H9 (cell line): ENCODE data around the gene DDA1. TPM values are rescaled to one million over a fixed set of nuclear protein-coding genes. Genes with fewer than 3 reads are reported as not detected.
A peak's percentile ranks its signal among the peaks of the same experiment; 100 is the strongest.

Experiments used
- DNase-seq: peaks from one replicate; pipeline ENCODE4 v3.0.0-alpha.2; 2017
- H2AFZ ChIP-seq: one replicate; pipeline ENCODE4 v1.6.1; 2013; ENCODE audit warnings: mild to moderate bottlenecking, low read length, control low read depth, moderate library complexity
- H2AK5ac ChIP-seq: 2 replicates; pipeline ENCODE4 v1.6.1; 2013; ENCODE audit warnings: low read length, control low read depth, mixed read lengths; ENCODE audit not compliant: insufficient read length
- H2BK120ac ChIP-seq: one replicate; pipeline ENCODE4 v1.6.1; 2013; ENCODE audit warnings: low read depth, mild to moderate bottlenecking, low read length, control low read depth, inconsistent platforms; ENCODE audit not compliant: poor library complexity, severe bottlenecking
- H2BK12ac ChIP-seq: 2 replicates; pipeline ENCODE4 v1.6.1; 2013; ENCODE audit warnings: low read length, control low read depth, mixed read lengths, low read depth; ENCODE audit not compliant: insufficient read length
- H2BK15ac ChIP-seq: 2 replicates; pipeline ENCODE4 v1.6.1; 2013; ENCODE audit warnings: low read depth, low read length, control low read depth
- H2BK20ac ChIP-seq: one replicate; pipeline ENCODE4 v1.6.1; 2013; ENCODE audit warnings: low read depth, mild to moderate bottlenecking, low read length, control low read depth, inconsistent platforms; ENCODE audit not compliant: poor library complexity, severe bottlenecking
- H2BK5ac ChIP-seq: 2 replicates; pipeline ENCODE4 v1.6.1; 2013; ENCODE audit warnings: low read length, control low read depth, mixed read lengths; ENCODE audit not compliant: insufficient read length
- H3K14ac ChIP-seq: 2 replicates; pipeline ENCODE4 v1.6.1; 2013; ENCODE audit warnings: low read length, control low read depth; ENCODE audit not compliant: insufficient read depth
- H3K18ac ChIP-seq: 2 replicates; pipeline ENCODE4 v1.6.1; 2013; ENCODE audit warnings: low read depth, mild to moderate bottlenecking, mixed read lengths, low read length, control low read depth; ENCODE audit not compliant: insufficient read length
- H3K23ac ChIP-seq: 2 replicates; pipeline ENCODE4 v1.6.1; 2013; ENCODE audit warnings: low read length, control low read depth, mixed read lengths, low read depth; ENCODE audit not compliant: insufficient read length
- H3K23me2 ChIP-seq: 2 replicates; pipeline ENCODE4 v1.6.1; 2013; ENCODE audit warnings: low read depth, mild to moderate bottlenecking, mixed read lengths, low read length, control low read depth; ENCODE audit not compliant: insufficient read length, poor library complexity, severe bottlenecking
- H3K27ac ChIP-seq: 2 replicates; pipeline ENCODE4 v1.5.1; 2013; ENCODE audit warnings: low read length, control low read depth, mixed read lengths, low read depth; ENCODE audit not compliant: insufficient read length
- H3K27me3 ChIP-seq: 2 replicates; pipeline ENCODE4 v1.6.1; 2013; ENCODE audit warnings: low read length, control low read depth, inconsistent platforms; ENCODE audit not compliant: insufficient read depth
- H3K4ac ChIP-seq: 2 replicates; pipeline ENCODE4 v1.6.1; 2013; ENCODE audit warnings: low read depth, mild to moderate bottlenecking, control low read depth, inconsistent platforms, low read length, moderate library complexity
- H3K4me1 ChIP-seq: 2 replicates; pipeline ENCODE4 v1.6.1; 2013; ENCODE audit warnings: low read length, control low read depth, inconsistent platforms; ENCODE audit not compliant: insufficient read depth
- H3K4me2 ChIP-seq: 2 replicates; pipeline ENCODE4 v1.6.1; 2013; ENCODE audit warnings: low read length, control low read depth, mixed read lengths; ENCODE audit not compliant: insufficient read length, insufficient read depth
- H3K56ac ChIP-seq: 2 replicates; pipeline ENCODE4 v1.6.1; 2013; ENCODE audit warnings: low read depth, mild to moderate bottlenecking, mixed read lengths, low read length, control low read depth; ENCODE audit not compliant: insufficient read length
- H3K79me1 ChIP-seq: 2 replicates; pipeline ENCODE4 v1.6.1; 2013; ENCODE audit warnings: low read depth, mild to moderate bottlenecking, moderate library complexity, low read length, control low read depth, inconsistent platforms; ENCODE audit not compliant: insufficient read depth, poor library complexity, severe bottlenecking
- H3K79me2 ChIP-seq: 2 replicates; pipeline ENCODE4 v1.6.1; 2013; ENCODE audit warnings: low read length, control low read depth, inconsistent platforms; ENCODE audit not compliant: insufficient read depth
- H3K9ac ChIP-seq: 2 replicates; pipeline ENCODE4 v1.6.1; 2013; ENCODE audit warnings: low read length, control low read depth, mixed read lengths; ENCODE audit not compliant: insufficient read length; ENCODE audit errors: extremely low read depth
- H3K9me3 ChIP-seq: one replicate; pipeline ENCODE4 v1.6.1; 2013; ENCODE audit warnings: low read depth, low read length, inconsistent platforms; ENCODE audit not compliant: control insufficient read depth
- H3T11ph ChIP-seq: one replicate; pipeline ENCODE4 v1.6.1; 2013; ENCODE audit warnings: mild to moderate bottlenecking, low read length, control low read depth, inconsistent platforms
- H4K20me1 ChIP-seq: one replicate; pipeline ENCODE4 v1.6.1; 2013; ENCODE audit not compliant: control insufficient read depth, insufficient read length, insufficient read depth
- H4K5ac ChIP-seq: 2 replicates; pipeline ENCODE4 v1.6.1; 2013; ENCODE audit warnings: low read depth, mild to moderate bottlenecking, mixed read lengths, low read length, control low read depth; ENCODE audit not compliant: insufficient read length
- H4K8ac ChIP-seq: replicated peaks from 2 replicates; pipeline ENCODE4 v1.6.1; 2013; ENCODE audit warnings: low read length, control low read depth, mixed read lengths, low read depth; ENCODE audit not compliant: insufficient read length
- H4K91ac ChIP-seq: 2 replicates; pipeline ENCODE4 v1.6.1; 2013; ENCODE audit warnings: low read depth, mild to moderate bottlenecking, moderate library complexity, mixed read lengths, low read length, control low read depth; ENCODE audit not compliant: insufficient read length
- H3K27ac Mint-ChIP-seq, 3 experiments: 2 replicates in 2 of 3; 3 replicates in 1 of 3; pipeline ENCODE4 v1.8.0; 2020 to 2021; ENCODE audit warnings: mixed read lengths in 3 of 3, mild to moderate bottlenecking in 1 of 3, moderate library complexity in 1 of 3
- H3K27me3 Mint-ChIP-seq: 2 replicates; pipeline ENCODE4 v1.8.0; 2021; ENCODE audit warnings: low read depth, mild to moderate bottlenecking, moderate library complexity, mixed read lengths
- H3K36me3 Mint-ChIP-seq, 3 experiments: 2 replicates in 2 of 3; 3 replicates in 1 of 3; pipeline ENCODE4 v1.8.0; 2020 to 2021; ENCODE audit warnings: low read depth in 3 of 3, mixed read lengths in 3 of 3; ENCODE audit not compliant: insufficient read depth in 1 of 3
- H3K4me1 Mint-ChIP-seq, 2 experiments: 2 replicates each; pipeline ENCODE4 v1.8.0; 2020; ENCODE audit warnings: mixed read lengths in 2 of 2
- H3K4me3 Mint-ChIP-seq, 2 experiments: 2 replicates in 1 of 2; 3 replicates in 1 of 2; pipeline ENCODE4 v1.8.0; 2020 to 2021; ENCODE audit warnings: mild to moderate bottlenecking in 2 of 2, mixed read lengths in 2 of 2, moderate library complexity in 1 of 2
- H3K9me3 Mint-ChIP-seq, 2 experiments: 2 replicates in 1 of 2; 3 replicates in 1 of 2; pipeline ENCODE4 v1.8.0; 2020; ENCODE audit warnings: mild to moderate bottlenecking in 2 of 2, mixed read lengths in 2 of 2, moderate library complexity in 1 of 2
- CTCF ChIP-seq: fragments of 200-600 bp; sonication (generic); conservative IDR thresholded peaks from 3 replicates; pipeline ENCODE4 v1.8.0; 2021; ENCODE audit warnings: antibody characterized with exemption, mild to moderate bottlenecking
- whole genome bisulfite sequencing: extraction: QIAGEN DNeasy Blood & Tissue Kit; methylation state at CpG from one replicate; pipeline ENCODE4 v1.1.7; 2013; ENCODE audit warnings: missing lambda C conversion rate, low lambda C conversion rate, mixed read lengths; ENCODE audit not compliant: insufficient read length; ENCODE audit errors: extremely low coverage; 5-methylcytosine and 5-hydroxymethylcytosine counted together
- total RNA-seq: library from RNA; stranded (reverse); gene quantifications from 2 replicates; pipeline ENCODE4 v1.2.1, GENCODE V29; 2021

DDA1 gene
- total RNA-seq, 1 experiment from 2014 or later = 45.7 TPM

DNA sequence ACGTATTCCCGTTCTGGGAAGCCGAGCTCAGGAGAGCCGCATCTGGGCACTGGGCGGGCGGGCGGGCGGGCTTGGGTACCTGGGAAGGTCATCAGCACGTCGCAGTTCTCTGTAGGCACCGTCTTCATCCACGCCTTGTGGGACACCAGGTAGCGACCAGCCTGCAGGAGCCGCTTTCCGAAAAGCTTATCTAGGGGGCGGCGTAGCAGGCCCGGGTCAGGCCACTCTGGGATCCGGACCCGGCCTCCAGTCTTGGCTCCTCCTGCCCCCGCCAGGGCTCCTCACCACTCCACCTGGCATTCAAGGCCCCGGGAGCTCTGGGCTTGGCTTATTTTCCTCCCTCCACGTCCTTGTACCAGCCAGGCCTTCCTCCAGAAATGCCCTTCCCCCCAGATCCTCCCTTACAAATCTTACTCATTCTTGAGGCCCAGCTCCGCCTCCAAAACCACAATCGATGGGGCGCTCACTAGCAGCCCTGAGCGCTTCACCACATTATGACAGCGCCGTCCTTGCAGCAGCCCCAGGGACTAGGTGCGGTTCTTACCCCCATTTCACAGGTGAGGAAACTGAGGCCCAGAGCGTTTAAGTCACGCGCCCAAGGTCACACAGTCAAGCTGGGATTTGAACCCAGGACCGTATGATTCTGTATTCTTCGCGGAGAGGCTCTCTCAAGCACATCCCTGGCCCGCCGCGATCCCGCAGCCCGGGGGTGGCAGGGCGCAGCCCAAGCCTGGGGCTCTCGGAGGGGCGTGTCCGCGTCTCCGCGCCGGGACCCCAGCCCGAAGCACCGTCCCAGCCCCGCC, 24.4 kb downstream of the DDA1 start:
- Mint-ChIP-seq H3K27ac (peak overlapping the region in 2 of 3 experiments; percentile 49 to 77; a peak in 3 of 7 replicates), H3K36me3 (peaks cover 11 to 32% (median 26%) of the 10 kb centered on the region in 3 experiments), H3K9me3 (no peaks in the 10 kb centered on the region; a peak in 1 of 5 replicates), H3K4me1 (peaks cover 15 to 38% of the 10 kb centered on the region in 2 experiments), H3K27me3 (peaks cover 6% of the 10 kb centered on the region), H3K4me3 (peak overlapping the region; percentile 67 to 87)
- no peak overlapping the region; the same call in 1 of the 2 replicates for H3K14ac ChIP-seq
- no peak overlapping the region for H4K5ac ChIP-seq
- no peak overlapping the region for H2BK20ac ChIP-seq
- peaks cover 2% of the 10 kb centered on the region; the same call in 1 of the 2 replicates for H3K4me1 ChIP-seq
- H2AK5ac ChIP-seq = no peak overlapping the region
- no peak overlapping the region for H3K4ac ChIP-seq
- WGBS = no CpG with 5 or more reads among the region's 52 CpGs
- peak overlapping the region; percentile 74 for H3K4me2 ChIP-seq
- no peak overlapping the region for H2BK15ac ChIP-seq
- TF ChIP-seq CTCF = peak; percentile 37; the same call in 2 of the 3 replicates
- H2BK12ac ChIP-seq = no peak overlapping the region
- peak overlapping the region; percentile 40 for H3K9ac ChIP-seq
- H3K79me2 ChIP-seq = no peaks in the 10 kb centered on the region
- no peak overlapping the region for H3K27ac ChIP-seq
- H3K56ac ChIP-seq = no peak overlapping the region
- no peak overlapping the region for H4K8ac ChIP-seq
- H2BK5ac ChIP-seq = no peak overlapping the region
- H3K23me2 ChIP-seq = peaks cover 21% of the 10 kb centered on the region
- H4K91ac ChIP-seq = no peak overlapping the region
- DNase-seq = peak; percentile 68
- H3K9me3 ChIP-seq = no peaks in the 10 kb centered on the region
- H2BK120ac ChIP-seq = no peak overlapping the region
- no peaks in the 10 kb centered on the region for H3K27me3 ChIP-seq
- H3K18ac ChIP-seq = no peak overlapping the region
- H3K23ac ChIP-seq = no peak overlapping the region
- no peak overlapping the region for H2AFZ ChIP-seq
- H3T11ph ChIP-seq = no peak overlapping the region
- H3K79me1 ChIP-seq = no peaks in the 10 kb centered on the region
- no peaks in the 10 kb centered on the region for H4K20me1 ChIP-seq
